ENCODE data around the gene PAX5. TPM values are rescaled to one million over a fixed set of nuclear protein-coding genes. Genes with fewer than 3 reads are reported as not detected.

The PAX5 gene
- total and polyA plus RNA-seq, 2 of the 13 experiments (the other 11 are each of a cell fraction or from before 2014, with no cell fraction given), result not detected

DNA sequence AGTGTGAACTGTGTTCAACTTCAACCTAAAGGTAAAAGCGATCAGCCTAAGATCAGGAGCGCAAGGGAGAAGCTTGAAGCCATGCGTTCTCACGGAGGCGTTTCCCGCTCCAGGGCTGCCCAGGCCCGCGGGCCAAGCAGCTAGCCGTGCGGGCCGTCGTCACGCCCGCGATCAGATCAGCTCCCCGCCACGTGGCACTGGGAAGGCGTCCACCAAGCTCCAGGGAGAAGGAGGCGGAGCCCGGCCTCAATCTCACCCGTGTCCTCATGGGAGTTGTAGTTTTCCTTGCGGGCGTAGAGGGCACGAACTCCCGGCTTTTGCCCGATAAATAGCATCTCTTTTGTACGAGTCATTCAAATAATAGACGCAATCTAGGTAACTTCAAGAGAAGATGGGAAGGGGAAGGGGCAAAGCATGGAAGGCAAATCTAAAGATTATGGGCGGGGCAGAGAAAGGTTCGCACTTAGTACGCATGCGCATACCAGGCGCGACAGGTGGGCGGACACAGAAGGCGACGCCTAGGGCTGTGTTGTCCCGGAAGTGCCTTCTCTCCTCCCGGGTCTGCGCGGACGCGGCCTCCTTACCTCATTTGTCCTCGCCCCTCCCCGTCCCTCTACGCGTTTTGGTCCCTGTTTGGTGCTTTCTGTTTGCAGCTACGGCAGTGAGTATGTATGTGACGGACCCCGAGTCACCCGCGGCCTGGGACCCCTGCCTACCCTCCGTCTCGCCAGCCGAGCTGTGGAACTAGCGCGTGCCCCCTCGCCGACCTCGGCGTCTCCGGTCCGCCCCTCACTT is 45.5 kb upstream of the PAX5 start (continued):
- TF ChIP-seq, protein P1, sequence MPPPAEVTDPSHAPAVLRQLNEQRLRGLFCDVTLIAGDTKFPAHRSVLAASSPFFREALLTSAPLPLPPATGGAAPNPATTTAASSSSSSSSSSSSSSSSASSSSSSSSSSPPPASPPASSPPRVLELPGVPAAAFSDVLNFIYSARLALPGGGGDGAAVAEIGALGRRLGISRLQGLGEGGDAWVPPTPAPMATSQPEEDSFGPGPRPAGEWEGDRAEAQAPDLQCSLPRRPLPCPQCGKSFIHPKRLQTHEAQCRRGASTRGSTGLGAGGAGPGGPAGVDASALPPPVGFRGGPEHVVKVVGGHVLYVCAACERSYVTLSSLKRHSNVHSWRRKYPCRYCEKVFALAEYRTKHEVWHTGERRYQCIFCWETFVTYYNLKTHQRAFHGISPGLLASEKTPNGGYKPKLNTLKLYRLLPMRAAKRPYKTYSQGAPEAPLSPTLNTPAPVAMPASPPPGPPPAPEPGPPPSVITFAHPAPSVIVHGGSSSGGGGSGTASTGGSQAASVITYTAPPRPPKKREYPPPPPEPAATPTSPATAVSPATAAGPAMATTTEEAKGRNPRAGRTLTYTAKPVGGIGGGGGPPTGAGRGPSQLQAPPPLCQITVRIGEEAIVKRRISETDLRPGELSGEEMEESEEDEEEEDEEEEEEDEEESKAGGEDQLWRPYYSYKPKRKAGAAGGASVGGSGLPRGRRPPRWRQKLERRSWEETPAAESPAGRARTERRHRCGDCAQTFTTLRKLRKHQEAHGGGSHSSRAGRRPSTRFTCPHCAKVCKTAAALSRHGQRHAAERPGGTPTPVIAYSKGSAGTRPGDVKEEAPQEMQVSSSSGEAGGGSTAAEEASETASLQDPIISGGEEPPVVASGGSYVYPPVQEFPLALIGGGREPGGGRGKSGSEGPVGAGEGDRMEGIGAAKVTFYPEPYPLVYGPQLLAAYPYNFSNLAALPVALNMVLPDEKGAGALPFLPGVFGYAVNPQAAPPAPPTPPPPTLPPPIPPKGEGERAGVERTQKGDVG (CRISPR knock-in tag; IDR thresholded peaks at IDR 0.05; ENCODE audit: borderline replicate concordance), result peak; percentile 87; the same call in 1 of the 2 replicates
- TF ChIP-seq PCBP1 (IDR thresholded peaks at IDR 0.05; ENCODE audit: borderline replicate concordance, low read depth, low read length) (no peak), GATAD2A (CRISPR knock-in tag; IDR thresholded peaks at IDR 0.05) (peak; percentile 64), ATF1 (CRISPR knock-in tag; IDR thresholded peaks at IDR 0.05) (peak; percentile 61; the same call in 1 of the 2 replicates), ZSCAN25 (CRISPR knock-in tag; IDR thresholded peaks at IDR 0.05) (peak; percentile 73; the same call in 1 of the 2 replicates), ZNF326 (CRISPR knock-in tag; IDR thresholded peaks at IDR 0.05; ENCODE audit: borderline replicate concordance) (0 out of 2 replicates have a peak, but pooled peaks have one; percentile 61), RBFOX2 (IDR thresholded peaks at IDR 0.05; ENCODE audit: low read depth, low read length) (peak; percentile 84), HNF4A (CRISPR knock-in tag; IDR thresholded peaks at IDR 0.05) (peak; percentile 19; the same call in 1 of the 2 replicates), CHCHD3 (CRISPR knock-in tag; IDR thresholded peaks at IDR 0.05) (peak; percentile 99), GPN1 (CRISPR knock-in tag; IDR thresholded peaks at IDR 0.05; ENCODE audit: borderline replicate concordance) (peak; percentile 88; the same call in 1 of the 2 replicates), PHF21A (CRISPR knock-in tag; IDR thresholded peaks at IDR 0.05) (peak; percentile 67; the same call in 1 of the 2 replicates), SSRP1 (CRISPR knock-in tag; IDR thresholded peaks at IDR 0.05) (no peak)
- TF ChIP-seq, protein P2, sequence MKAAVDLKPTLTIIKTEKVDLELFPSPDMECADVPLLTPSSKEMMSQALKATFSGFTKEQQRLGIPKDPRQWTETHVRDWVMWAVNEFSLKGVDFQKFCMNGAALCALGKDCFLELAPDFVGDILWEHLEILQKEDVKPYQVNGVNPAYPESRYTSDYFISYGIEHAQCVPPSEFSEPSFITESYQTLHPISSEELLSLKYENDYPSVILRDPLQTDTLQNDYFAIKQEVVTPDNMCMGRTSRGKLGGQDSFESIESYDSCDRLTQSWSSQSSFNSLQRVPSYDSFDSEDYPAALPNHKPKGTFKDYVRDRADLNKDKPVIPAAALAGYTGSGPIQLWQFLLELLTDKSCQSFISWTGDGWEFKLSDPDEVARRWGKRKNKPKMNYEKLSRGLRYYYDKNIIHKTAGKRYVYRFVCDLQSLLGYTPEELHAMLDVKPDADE (CRISPR knock-in tag; IDR thresholded peaks at IDR 0.05), result peak; percentile 99
- TF ChIP-seq, protein P3, sequence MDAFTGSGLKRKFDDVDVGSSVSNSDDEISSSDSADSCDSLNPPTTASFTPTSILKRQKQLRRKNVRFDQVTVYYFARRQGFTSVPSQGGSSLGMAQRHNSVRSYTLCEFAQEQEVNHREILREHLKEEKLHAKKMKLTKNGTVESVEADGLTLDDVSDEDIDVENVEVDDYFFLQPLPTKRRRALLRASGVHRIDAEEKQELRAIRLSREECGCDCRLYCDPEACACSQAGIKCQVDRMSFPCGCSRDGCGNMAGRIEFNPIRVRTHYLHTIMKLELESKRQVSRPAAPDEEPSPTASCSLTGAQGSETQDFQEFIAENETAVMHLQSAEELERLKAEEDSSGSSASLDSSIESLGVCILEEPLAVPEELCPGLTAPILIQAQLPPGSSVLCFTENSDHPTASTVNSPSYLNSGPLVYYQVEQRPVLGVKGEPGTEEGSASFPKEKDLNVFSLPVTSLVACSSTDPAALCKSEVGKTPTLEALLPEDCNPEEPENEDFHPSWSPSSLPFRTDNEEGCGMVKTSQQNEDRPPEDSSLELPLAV (CRISPR knock-in tag; conservative IDR thresholded peaks at IDR 0.05; ENCODE audit: low read depth), result peak; percentile 87
- TF ChIP-seq, protein P4, sequence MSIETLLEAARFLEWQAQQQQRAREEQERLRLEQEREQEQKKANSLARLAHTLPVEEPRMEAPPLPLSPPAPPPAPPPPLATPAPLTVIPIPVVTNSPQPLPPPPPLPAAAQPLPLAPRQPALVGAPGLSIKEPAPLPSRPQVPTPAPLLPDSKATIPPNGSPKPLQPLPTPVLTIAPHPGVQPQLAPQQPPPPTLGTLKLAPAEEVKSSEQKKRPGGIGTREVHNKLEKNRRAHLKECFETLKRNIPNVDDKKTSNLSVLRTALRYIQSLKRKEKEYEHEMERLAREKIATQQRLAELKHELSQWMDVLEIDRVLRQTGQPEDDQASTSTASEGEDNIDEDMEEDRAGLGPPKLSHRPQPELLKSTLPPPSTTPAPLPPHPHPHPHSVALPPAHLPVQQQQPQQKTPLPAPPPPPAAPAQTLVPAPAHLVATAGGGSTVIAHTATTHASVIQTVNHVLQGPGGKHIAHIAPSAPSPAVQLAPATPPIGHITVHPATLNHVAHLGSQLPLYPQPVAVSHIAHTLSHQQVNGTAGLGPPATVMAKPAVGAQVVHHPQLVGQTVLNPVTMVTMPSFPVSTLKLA (IDR thresholded peaks at IDR 0.05), result peak; percentile 76
- TF ChIP-seq, protein P5, sequence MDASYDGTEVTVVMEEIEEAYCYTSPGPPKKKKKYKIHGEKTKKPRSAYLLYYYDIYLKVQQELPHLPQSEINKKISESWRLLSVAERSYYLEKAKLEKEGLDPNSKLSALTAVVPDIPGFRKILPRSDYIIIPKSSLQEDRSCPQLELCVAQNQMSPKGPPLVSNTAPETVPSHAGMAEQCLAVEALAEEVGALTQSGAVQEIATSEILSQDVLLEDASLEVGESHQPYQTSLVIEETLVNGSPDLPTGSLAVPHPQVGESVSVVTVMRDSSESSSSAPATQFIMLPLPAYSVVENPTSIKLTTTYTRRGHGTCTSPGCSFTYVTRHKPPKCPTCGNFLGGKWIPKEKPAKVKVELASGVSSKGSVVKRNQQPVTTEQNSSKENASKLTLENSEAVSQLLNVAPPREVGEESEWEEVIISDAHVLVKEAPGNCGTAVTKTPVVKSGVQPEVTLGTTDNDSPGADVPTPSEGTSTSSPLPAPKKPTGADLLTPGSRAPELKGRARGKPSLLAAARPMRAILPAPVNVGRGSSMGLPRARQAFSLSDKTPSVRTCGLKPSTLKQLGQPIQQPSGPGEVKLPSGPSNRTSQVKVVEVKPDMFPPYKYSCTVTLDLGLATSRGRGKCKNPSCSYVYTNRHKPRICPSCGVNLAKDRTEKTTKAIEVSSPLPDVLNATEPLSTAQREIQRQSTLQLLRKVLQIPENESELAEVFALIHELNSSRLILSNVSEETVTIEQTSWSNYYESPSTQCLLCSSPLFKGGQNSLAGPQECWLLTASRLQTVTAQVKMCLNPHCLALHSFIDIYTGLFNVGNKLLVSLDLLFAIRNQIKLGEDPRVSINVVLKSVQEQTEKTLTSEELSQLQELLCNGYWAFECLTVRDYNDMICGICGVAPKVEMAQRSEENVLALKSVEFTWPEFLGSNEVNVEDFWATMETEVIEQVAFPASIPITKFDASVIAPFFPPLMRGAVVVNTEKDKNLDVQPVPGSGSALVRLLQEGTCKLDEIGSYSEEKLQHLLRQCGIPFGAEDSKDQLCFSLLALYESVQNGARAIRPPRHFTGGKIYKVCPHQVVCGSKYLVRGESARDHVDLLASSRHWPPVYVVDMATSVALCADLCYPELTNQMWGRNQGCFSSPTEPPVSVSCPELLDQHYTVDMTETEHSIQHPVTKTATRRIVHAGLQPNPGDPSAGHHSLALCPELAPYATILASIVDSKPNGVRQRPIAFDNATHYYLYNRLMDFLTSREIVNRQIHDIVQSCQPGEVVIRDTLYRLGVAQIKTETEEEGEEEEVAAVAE (CRISPR knock-in tag; IDR thresholded peaks at IDR 0.05; ENCODE audit: borderline replicate concordance), result peak; percentile 94

Data from HepG2 (cell line).